Large intestine (tissue), 3 donors: ENCODE data around the gene VMP1. TPM values are rescaled to one million over a fixed set of nuclear protein-coding genes. Genes with fewer than 3 reads are reported as not detected.
A peak's percentile ranks its signal among the peaks of the same experiment; 100 is the strongest.
"Not testable (repeated sequence)": the region's sequence is repeated elsewhere in the genome, so short reads cannot be mapped to it uniquely, and the experiment has no call there.

Source experiments
- DNase-seq, 2 donors: peaks; one replicate each; pipeline versions ENCODE4 v3.0.0 to v3.0.0-alpha.2; 2013
- H3K27ac ChIP-seq: one replicate; pipeline ENCODE4 v1.5.1; 2013; ENCODE audit warnings: low read length
- H3K27me3 ChIP-seq: 2 replicates; pipeline ENCODE4 v1.6.1; 2013; ENCODE audit warnings: low read length; ENCODE audit not compliant: control insufficient read depth, insufficient read depth
- H3K36me3 ChIP-seq: 2 replicates; pipeline ENCODE4 v1.6.1; 2013; ENCODE audit warnings: low read length; ENCODE audit not compliant: control insufficient read depth, insufficient read depth
- H3K4me1 ChIP-seq: one replicate; pipeline ENCODE4 v1.6.1; 2013; ENCODE audit warnings: low read length; ENCODE audit not compliant: control insufficient read depth, insufficient read depth
- H3K4me3 ChIP-seq: one replicate; pipeline ENCODE4 v1.5.1; 2013; ENCODE audit warnings: low read length
- H3K9me3 ChIP-seq: one replicate; pipeline ENCODE4 v1.6.1; 2013; ENCODE audit warnings: mild to moderate bottlenecking, low read depth, low read length, moderate library complexity; ENCODE audit not compliant: control insufficient read depth
- WGBS: methylation state at CpG from one replicate; pipeline ENCODE4 v1.1.5; 2013; ENCODE audit warnings: low lambda C conversion rate; ENCODE audit not compliant: insufficient coverage; 5-methylcytosine and 5-hydroxymethylcytosine counted together
- polyA plus RNA-seq: library from polyadenylated mRNA; unstranded; fragments of 120-200 nt; gene quantifications from one replicate; pipeline ENCODE4 v1.2.1, GENCODE V29; 2013

The VMP1 gene
- polyA plus RNA-seq, 1 donor, result 224 TPM

- Histone ChIP-seq H3K4me3 (no peak overlapping the region), H3K9me3 (no peaks in the 10 kb centered on the region), H3K27me3 (no peaks in the 10 kb centered on the region), H3K27ac (no peak overlapping the region), H3K36me3 (peaks cover 18% of the 10 kb centered on the region), H3K4me1 (no peaks in the 10 kb centered on the region)
- DNase-seq, result no peak
- no CpG with 5 or more reads among the region's 1 CpG for WGBS
Measured at GRCh38 chr17:59815965-59816364, 108.5 kb downstream of the VMP1 start.

- WGBS, result 100% methylated on average over 1 of the region's 5 CpGs
Measured at GRCh38 chr17:59825533-59826322, 118.3 kb downstream of the VMP1 start.

GRCh38 chr17:59826706-59827453, 119.4 kb downstream of the VMP1 start:
- Histone ChIP-seq H3K4me1 (peaks cover 34% of the 10 kb centered on the region), H3K27ac (peak overlapping the region; percentile 96), H3K9me3 (no peaks in the 10 kb centered on the region), H3K36me3 (peaks cover 5% of the 10 kb centered on the region), H3K27me3 (no peaks in the 10 kb centered on the region), H3K4me3 (no peak overlapping the region)
- no CpG with 5 or more reads among the region's 4 CpGs for WGBS
- no peak for DNase-seq

More at GRCh38 chr17:59825533-59826322, 118.3 kb downstream of the VMP1 start:
- H3K9me3 ChIP-seq, result no peaks in the 10 kb centered on the region
- peaks cover 5% of the 10 kb centered on the region for H3K36me3 ChIP-seq
- H3K27ac ChIP-seq, result no peak overlapping the region
- no peak overlapping the region for H3K4me3 ChIP-seq
- no peak for DNase-seq
- no peaks in the 10 kb centered on the region for H3K27me3 ChIP-seq
- peaks cover 27% of the 10 kb centered on the region for H3K4me1 ChIP-seq

GRCh38 chr17:59827721-59828477, 120.4 kb downstream of the VMP1 start:
- H3K27me3 ChIP-seq, result no peaks in the 10 kb centered on the region
- peaks cover 3% of the 10 kb centered on the region for H3K36me3 ChIP-seq
- no CpG with 5 or more reads among the region's 5 CpGs for WGBS
- peak in 1 of 2 donors; percentile 64 for DNase-seq
- no peak overlapping the region for H3K4me3 ChIP-seq
- peak overlapping the region; percentile 96 for H3K27ac ChIP-seq
- H3K9me3 ChIP-seq, result no peaks in the 10 kb centered on the region
- peaks cover 35% of the 10 kb centered on the region for H3K4me1 ChIP-seq

- Histone ChIP-seq H3K4me3 (no peak overlapping the region), H3K9me3 (no peaks in the 10 kb centered on the region), H3K36me3 (no peaks in the 10 kb centered on the region), H3K4me1 (peaks cover 39% of the 10 kb centered on the region), H3K27me3 (no peaks in the 10 kb centered on the region), H3K27ac (peak overlapping the region; percentile 96)
- no CpG with 5 or more reads among the region's 2 CpGs for WGBS
- DNase-seq, result no peak
Measured at GRCh38 chr17:59828478-59828760, 121.0 kb downstream of the VMP1 start.

- H3K27ac ChIP-seq, result peak overlapping the region; percentile 96
- no CpG with 5 or more reads among the region's 7 CpGs for WGBS
- not testable (repeated sequence) for DNase-seq, H3K9me3 ChIP-seq, H3K27me3 ChIP-seq, H3K36me3 ChIP-seq
- H3K4me1 ChIP-seq, result peaks cover 42% of the 10 kb centered on the region
- peak overlapping the region; percentile 8 for H3K4me3 ChIP-seq
Measured at GRCh38 chr17:59828819-59829216, 121.4 kb downstream of the VMP1 start.

- 0% methylated on average over 1 of the region's 4 CpGs for WGBS
- DNase-seq, result peak; percentile 94 to 99
- H3K4me1 ChIP-seq, result peaks cover 42% of the 10 kb centered on the region
- peak overlapping the region; percentile 96 for H3K27ac ChIP-seq
- H3K9me3 ChIP-seq, result no peaks in the 10 kb centered on the region
- H3K27me3 ChIP-seq, result no peaks in the 10 kb centered on the region
- peak overlapping the region; percentile 8 for H3K4me3 ChIP-seq
- no peaks in the 10 kb centered on the region for H3K36me3 ChIP-seq
Measured at GRCh38 chr17:59829217-59830006, 122.0 kb downstream of the VMP1 start.

- Histone ChIP-seq H3K9me3 (no peaks in the 10 kb centered on the region), H3K27me3 (no peaks in the 10 kb centered on the region), H3K36me3 (no peaks in the 10 kb centered on the region), H3K27ac (peak overlapping the region; percentile 96), H3K4me1 (peaks cover 42% of the 10 kb centered on the region), H3K4me3 (no peak overlapping the region)
- WGBS, result no CpG with 5 or more reads among the region's 3 CpGs
- DNase-seq, result no peak
Measured at GRCh38 chr17:59830007-59830630, 122.7 kb downstream of the VMP1 start.

- peaks cover 45% of the 10 kb centered on the region for H3K4me1 ChIP-seq
- H3K27me3 ChIP-seq, result no peaks in the 10 kb centered on the region
- no peak overlapping the region for H3K4me3 ChIP-seq
- H3K9me3 ChIP-seq, result no peaks in the 10 kb centered on the region
- no peaks in the 10 kb centered on the region for H3K36me3 ChIP-seq
- H3K27ac ChIP-seq, result peak overlapping the region; percentile 96
- no peak for DNase-seq
- WGBS, result no CpG with 5 or more reads among the region's 1 CpG
Measured at GRCh38 chr17:59830846-59831486, 123.5 kb downstream of the VMP1 start.
